Stimulated activated naive B cell treated with anti-CD40 and anti-IgM and Interleukin-4, amounts not matched to agents 10 μg/mL and 1 μg/mL and 100 μg/mL, for 72 hours (primary cell): Measurements from ENCODE around the gene PCNX2.

Experiments used
- ATAC-seq, 2 donors: fragments of 150-1000 bp; cut with Tn5 transposase; replicated peaks; 2 replicates each; pipeline ENCODE4 v1.10.0; 2021; ENCODE audit warnings: moderate library complexity in 1 of 2
- DNase-seq: peaks from one replicate; pipeline ENCODE4 v3.0.0; 2021
- H3K27ac Mint-ChIP-seq: one replicate; pipeline ENCODE4 v1.8.0; 2022; ENCODE audit warnings: mild to moderate bottlenecking, mixed read lengths
- H3K27me3 Mint-ChIP-seq, 2 donors: one replicate each; pipeline ENCODE4 v1.8.0; 2022; ENCODE audit warnings: mixed read lengths in 2 of 2
- H3K36me3 Mint-ChIP-seq, 2 donors: one replicate each; pipeline ENCODE4 v1.8.0; 2022; ENCODE audit warnings: mixed read lengths in 2 of 2, mild to moderate bottlenecking in 1 of 2
- H3K4me1 Mint-ChIP-seq, 2 donors: one replicate each; pipeline ENCODE4 v1.8.0; 2022; ENCODE audit warnings: mixed read lengths in 2 of 2, mild to moderate bottlenecking in 1 of 2
- H3K4me3 Mint-ChIP-seq, 2 donors: one replicate each; pipeline ENCODE4 v1.8.0; 2022; ENCODE audit warnings: mild to moderate bottlenecking in 2 of 2, mixed read lengths in 2 of 2, moderate library complexity in 1 of 2
- H3K9me3 Mint-ChIP-seq, 2 donors: one replicate each; pipeline ENCODE4 v1.8.0; 2022; ENCODE audit warnings: mixed read lengths in 2 of 2, mild to moderate bottlenecking in 1 of 2

Gene PCNX2

GRCh38 chr1:233293556-233294446, 1.7 kb downstream of the PCNX2 start:
- Mint-ChIP-seq H3K27me3 (no peaks in the 10 kb centered on the region), H3K27ac (no peak overlapping the region), H3K4me3 (no peak overlapping the region), H3K36me3 (no peaks in the 10 kb centered on the region), H3K9me3 (no peaks in the 10 kb centered on the region), H3K4me1 (peaks cover 16 to 36% of the 10 kb centered on the region in 2 donors)
- DNase-seq: no peak
- no peak for ATAC-seq

GRCh38 chr1:233290396-233291034, 5.0 kb downstream of the PCNX2 start:
- no peak overlapping the region for H3K4me3 Mint-ChIP-seq
- ATAC-seq (no peak), DNase-seq (no peak)
- peaks cover 10 to 27% of the 10 kb centered on the region in 2 donors for H3K4me1 Mint-ChIP-seq
- no peaks in the 10 kb centered on the region for H3K9me3 Mint-ChIP-seq
- no peaks in the 10 kb centered on the region for H3K27me3 Mint-ChIP-seq
- peaks cover 11 to 12% of the 10 kb centered on the region in 2 donors for H3K36me3 Mint-ChIP-seq
- peak overlapping the region; percentile 38 for H3K27ac Mint-ChIP-seq

GRCh38 chr1:233289676-233290075, 5.8 kb downstream of the PCNX2 start:
- H3K9me3 Mint-ChIP-seq: no peaks in the 10 kb centered on the region
- DNase-seq: no peak
- H3K4me1 Mint-ChIP-seq: peaks cover 5 to 20% of the 10 kb centered on the region in 2 donors
- ATAC-seq: no peak
- H3K27me3 Mint-ChIP-seq: no peaks in the 10 kb centered on the region
- H3K27ac Mint-ChIP-seq: no peak overlapping the region
- no peak overlapping the region for H3K4me3 Mint-ChIP-seq
- peaks cover 12% of the 10 kb centered on the region in 2 donors for H3K36me3 Mint-ChIP-seq

- no peak for ATAC-seq
- no peak for DNase-seq
- H3K36me3 Mint-ChIP-seq: peaks cover 6 to 10% of the 10 kb centered on the region in 2 donors
- H3K27me3 Mint-ChIP-seq: no peaks in the 10 kb centered on the region
- peaks cover 10 to 12% of the 10 kb centered on the region in 2 donors for H3K4me1 Mint-ChIP-seq
- H3K9me3 Mint-ChIP-seq: no peaks in the 10 kb centered on the region
- no peak overlapping the region for H3K27ac Mint-ChIP-seq
- no peak overlapping the region for H3K4me3 Mint-ChIP-seq
Measured at GRCh38 chr1:233282582-233282886, 13.0 kb downstream of the PCNX2 start.

- Mint-ChIP-seq H3K4me1 (peaks cover 10 to 12% of the 10 kb centered on the region in 2 donors), H3K27me3 (no peaks in the 10 kb centered on the region), H3K27ac (peak overlapping the region; percentile 2), H3K36me3 (peaks cover 4 to 12% of the 10 kb centered on the region in 2 donors), H3K4me3 (no peak overlapping the region), H3K9me3 (no peaks in the 10 kb centered on the region)
- DNase-seq (no peak), ATAC-seq (peak; percentile 43 to 54)
Measured at GRCh38 chr1:233281711-233282581, 13.6 kb downstream of the PCNX2 start.

- H3K4me1 Mint-ChIP-seq: peaks cover 10 to 12% of the 10 kb centered on the region in 2 donors
Measured at GRCh38 chr1:233279971-233280370, 15.6 kb downstream of the PCNX2 start.

GRCh38 chr1:233278631-233279030, 16.9 kb downstream of the PCNX2 start:
- Mint-ChIP-seq H3K27ac (no peak overlapping the region), H3K4me1 (peaks cover 10 to 12% of the 10 kb centered on the region in 2 donors), H3K27me3 (no peaks in the 10 kb centered on the region), H3K36me3 (peaks cover 4 to 18% of the 10 kb centered on the region in 2 donors), H3K9me3 (no peaks in the 10 kb centered on the region), H3K4me3 (no peak overlapping the region)
- ATAC-seq (no peak), DNase-seq (no peak)

More at GRCh38 chr1:233279971-233280370, 15.6 kb downstream of the PCNX2 start:
- DNase-seq (no peak), ATAC-seq (no peak)
- H3K4me3 Mint-ChIP-seq: no peak overlapping the region
- no peaks in the 10 kb centered on the region for H3K9me3 Mint-ChIP-seq
- H3K36me3 Mint-ChIP-seq: peaks cover 1 to 16% of the 10 kb centered on the region in 2 donors
- no peak overlapping the region for H3K27ac Mint-ChIP-seq
- no peaks in the 10 kb centered on the region for H3K27me3 Mint-ChIP-seq

GRCh38 chr1:233277637-233278606, 17.6 kb downstream of the PCNX2 start:
- DNase-seq (no peak), ATAC-seq (no peak)
- Mint-ChIP-seq H3K9me3 (no peaks in the 10 kb centered on the region), H3K36me3 (peaks cover 4 to 19% of the 10 kb centered on the region in 2 donors), H3K4me3 (no peak overlapping the region), H3K4me1 (peaks cover 10 to 12% of the 10 kb centered on the region in 2 donors), H3K27ac (no peak overlapping the region), H3K27me3 (no peaks in the 10 kb centered on the region)

- no peak overlapping the region for H3K27ac Mint-ChIP-seq
- H3K4me3 Mint-ChIP-seq: no peak overlapping the region
- no peaks in the 10 kb centered on the region for H3K4me1 Mint-ChIP-seq
- DNase-seq (no peak), ATAC-seq (no peak)
- H3K27me3 Mint-ChIP-seq: no peaks in the 10 kb centered on the region
- H3K36me3 Mint-ChIP-seq: peaks cover 16 to 32% of the 10 kb centered on the region in 2 donors
- H3K9me3 Mint-ChIP-seq: no peaks in the 10 kb centered on the region
Measured at GRCh38 chr1:233269656-233270055, 25.9 kb downstream of the PCNX2 start.

- Mint-ChIP-seq H3K4me1 (no peaks in the 10 kb centered on the region), H3K4me3 (no peak overlapping the region), H3K27ac (no peak overlapping the region), H3K36me3 (peaks cover 15 to 27% of the 10 kb centered on the region in 2 donors), H3K9me3 (no peaks in the 10 kb centered on the region), H3K27me3 (no peaks in the 10 kb centered on the region)
- no peak for DNase-seq
- no peak for ATAC-seq
Measured at GRCh38 chr1:233268389-233269022, 27.0 kb downstream of the PCNX2 start.

GRCh38 chr1:233261695-233262094, 33.8 kb downstream of the PCNX2 start:
- Mint-ChIP-seq H3K27me3 (no peaks in the 10 kb centered on the region), H3K36me3 (peaks cover 25 to 36% of the 10 kb centered on the region in 2 donors), H3K9me3 (no peaks in the 10 kb centered on the region), H3K4me3 (no peak overlapping the region), H3K4me1 (peaks cover 5 to 9% of the 10 kb centered on the region in 2 donors), H3K27ac (no peak overlapping the region)
- ATAC-seq: no peak
- no peak for DNase-seq

GRCh38 chr1:233261206-233261605, 34.3 kb downstream of the PCNX2 start:
- H3K27me3 Mint-ChIP-seq: no peaks in the 10 kb centered on the region
- H3K4me1 Mint-ChIP-seq: peaks cover 5 to 9% of the 10 kb centered on the region in 2 donors
- no peaks in the 10 kb centered on the region for H3K9me3 Mint-ChIP-seq
- H3K27ac Mint-ChIP-seq: no peak overlapping the region
- no peak overlapping the region for H3K4me3 Mint-ChIP-seq
- DNase-seq (no peak), ATAC-seq (peak in 1 of 2 donors; percentile 67)
- H3K36me3 Mint-ChIP-seq: peaks cover 25 to 36% of the 10 kb centered on the region in 2 donors

- Mint-ChIP-seq H3K36me3 (peaks cover 24 to 33% of the 10 kb centered on the region in 2 donors), H3K4me1 (peaks cover 5 to 9% of the 10 kb centered on the region in 2 donors), H3K27me3 (no peaks in the 10 kb centered on the region), H3K4me3 (no peak overlapping the region), H3K27ac (no peak overlapping the region), H3K9me3 (no peaks in the 10 kb centered on the region)
- DNase-seq (no peak), ATAC-seq (no peak)
Measured at GRCh38 chr1:233257786-233258185, 37.7 kb downstream of the PCNX2 start.
